ENCODE results near the gene AFM.

Gene AFM

GRCh38 chr4:73450398-73451004 is 31.0 kb upstream of the AFM start:
- no peak for DNase-seq

- DNase-seq: no peak
These were observed 30.1 kb upstream of the AFM start for GRCh38 chr4:73451404-73451803.

GRCh38 chr4:73451981-73452747 is 29.4 kb upstream of the AFM start:
- no peak for DNase-seq

- no peak for DNase-seq
These were observed 28.4 kb upstream of the AFM start for GRCh38 chr4:73452953-73453700.

GRCh38 chr4:73453701-73454005 is 27.9 kb upstream of the AFM start:
- no peak for DNase-seq

GRCh38 chr4:73454920-73455319 is 26.6 kb upstream of the AFM start:
- DNase-seq: no peak

GRCh38 chr4:73456177-73457022 is 25.1 kb upstream of the AFM start:
- DNase-seq: no peak

GRCh38 chr4:73458184-73459047 is 23.1 kb upstream of the AFM start:
- no peak for DNase-seq

- DNase-seq: no peak
These were observed 22.5 kb upstream of the AFM start for GRCh38 chr4:73459048-73459421.

GRCh38 chr4:73460913-73461522 is 20.5 kb upstream of the AFM start:
- no peak for DNase-seq

GRCh38 chr4:73468170-73468569 is 13.4 kb upstream of the AFM start:
- DNase-seq: no peak

- DNase-seq: no peak
These were observed 10.8 kb upstream of the AFM start for GRCh38 chr4:73470728-73471127.

GRCh38 chr4:73477176-73477575 is 4.4 kb upstream of the AFM start:
- DNase-seq: no peak

GRCh38 chr4:73479323-73479722 is 2.2 kb upstream of the AFM start:
- DNase-seq: no peak

GRCh38 chr4:73485085-73485484 is 3.5 kb downstream of the AFM start:
- DNase-seq: no peak

- no peak for DNase-seq
These were observed 4.1 kb downstream of the AFM start for GRCh38 chr4:73485596-73485995.

GRCh38 chr4:73486497-73486896 is 5.0 kb downstream of the AFM start:
- no peak for DNase-seq

GRCh38 chr4:73487233-73487632 is 5.7 kb downstream of the AFM start:
- DNase-seq: no peak

GRCh38 chr4:73499996-73500765 is 18.6 kb downstream of the AFM start:
- DNase-seq: no peak

GRCh38 chr4:73501664-73502265 is 20.2 kb downstream of the AFM start:
- DNase-seq: no peak

GRCh38 chr4:73505567-73505966 is 24.0 kb downstream of the AFM start:
- no peak for DNase-seq

Data from stimulated activated naive CD4-positive, alpha-beta T cell (primary cell).